Measurements from ENCODE around the gene TNRC6B. TPM values are rescaled to one million over a fixed set of nuclear protein-coding genes. Genes with fewer than 3 reads are reported as not detected.
"Not testable (repeated sequence)": the region's sequence is repeated elsewhere in the genome, so short reads cannot be mapped to it uniquely, and the experiment has no call there.

The TNRC6B gene
- total and polyA plus RNA-seq, 2 of the 13 experiments (the other 11 are each of a cell fraction or from before 2014, with no cell fraction given) = 8.9 to 13.2 TPM

DNA sequence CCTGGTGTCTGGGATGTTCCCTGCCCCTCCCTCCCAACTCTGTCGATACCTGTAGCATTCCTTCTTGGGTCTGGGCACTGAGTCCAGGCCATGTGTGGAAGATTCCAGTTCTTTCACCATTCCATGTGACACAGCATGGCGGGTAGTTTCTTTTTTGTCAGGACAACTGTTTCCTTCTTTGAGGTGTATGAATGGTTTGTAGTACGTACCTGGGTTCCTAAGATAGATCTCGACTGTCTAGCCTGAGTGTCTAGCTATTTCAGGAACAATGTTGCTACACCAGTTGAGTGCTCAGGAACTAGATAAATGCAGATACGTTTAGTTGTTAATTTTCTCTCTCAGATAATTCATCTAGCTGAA, 43.3 kb downstream of the TNRC6B start (continued):
- TF ChIP-seq, protein P1, sequence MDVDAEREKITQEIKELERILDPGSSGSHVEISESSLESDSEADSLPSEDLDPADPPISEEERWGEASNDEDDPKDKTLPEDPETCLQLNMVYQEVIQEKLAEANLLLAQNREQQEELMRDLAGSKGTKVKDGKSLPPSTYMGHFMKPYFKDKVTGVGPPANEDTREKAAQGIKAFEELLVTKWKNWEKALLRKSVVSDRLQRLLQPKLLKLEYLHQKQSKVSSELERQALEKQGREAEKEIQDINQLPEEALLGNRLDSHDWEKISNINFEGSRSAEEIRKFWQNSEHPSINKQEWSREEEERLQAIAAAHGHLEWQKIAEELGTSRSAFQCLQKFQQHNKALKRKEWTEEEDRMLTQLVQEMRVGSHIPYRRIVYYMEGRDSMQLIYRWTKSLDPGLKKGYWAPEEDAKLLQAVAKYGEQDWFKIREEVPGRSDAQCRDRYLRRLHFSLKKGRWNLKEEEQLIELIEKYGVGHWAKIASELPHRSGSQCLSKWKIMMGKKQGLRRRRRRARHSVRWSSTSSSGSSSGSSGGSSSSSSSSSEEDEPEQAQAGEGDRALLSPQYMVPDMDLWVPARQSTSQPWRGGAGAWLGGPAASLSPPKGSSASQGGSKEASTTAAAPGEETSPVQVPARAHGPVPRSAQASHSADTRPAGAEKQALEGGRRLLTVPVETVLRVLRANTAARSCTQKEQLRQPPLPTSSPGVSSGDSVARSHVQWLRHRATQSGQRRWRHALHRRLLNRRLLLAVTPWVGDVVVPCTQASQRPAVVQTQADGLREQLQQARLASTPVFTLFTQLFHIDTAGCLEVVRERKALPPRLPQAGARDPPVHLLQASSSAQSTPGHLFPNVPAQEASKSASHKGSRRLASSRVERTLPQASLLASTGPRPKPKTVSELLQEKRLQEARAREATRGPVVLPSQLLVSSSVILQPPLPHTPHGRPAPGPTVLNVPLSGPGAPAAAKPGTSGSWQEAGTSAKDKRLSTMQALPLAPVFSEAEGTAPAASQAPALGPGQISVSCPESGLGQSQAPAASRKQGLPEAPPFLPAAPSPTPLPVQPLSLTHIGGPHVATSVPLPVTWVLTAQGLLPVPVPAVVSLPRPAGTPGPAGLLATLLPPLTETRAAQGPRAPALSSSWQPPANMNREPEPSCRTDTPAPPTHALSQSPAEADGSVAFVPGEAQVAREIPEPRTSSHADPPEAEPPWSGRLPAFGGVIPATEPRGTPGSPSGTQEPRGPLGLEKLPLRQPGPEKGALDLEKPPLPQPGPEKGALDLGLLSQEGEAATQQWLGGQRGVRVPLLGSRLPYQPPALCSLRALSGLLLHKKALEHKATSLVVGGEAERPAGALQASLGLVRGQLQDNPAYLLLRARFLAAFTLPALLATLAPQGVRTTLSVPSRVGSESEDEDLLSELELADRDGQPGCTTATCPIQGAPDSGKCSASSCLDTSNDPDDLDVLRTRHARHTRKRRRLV (CRISPR knock-in tag; IDR thresholded peaks at IDR 0.05) = no peak
- no peak for TF ChIP-seq NFE2L2 (IDR thresholded peaks at IDR 0.05; ENCODE audit: low read length)
- TF ChIP-seq GATAD2A (CRISPR knock-in tag; IDR thresholded peaks at IDR 0.05) = no peak

DNA sequence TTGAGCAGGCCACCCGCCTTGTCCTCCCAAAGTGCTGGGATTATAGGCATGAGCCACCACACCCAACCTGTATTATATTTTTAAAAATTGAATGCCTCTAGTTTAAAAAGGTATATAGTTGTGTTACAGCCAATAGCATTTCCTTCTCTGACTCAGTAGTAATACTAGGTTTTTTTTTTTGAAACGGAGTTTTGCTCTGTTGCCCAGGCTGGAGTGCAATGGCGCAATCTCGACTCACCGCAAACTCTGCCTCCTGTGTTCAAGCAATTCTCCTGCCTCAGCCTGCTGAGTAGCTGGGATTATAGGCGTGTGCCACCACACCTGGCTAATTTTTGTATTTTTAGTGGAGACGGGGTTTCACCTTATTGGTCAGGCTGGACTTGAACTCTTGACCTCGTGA, 45.3 kb downstream of the TNRC6B start:
- in situ Hi-C loops (cut with HindIII; ENCODE audit: extremely low pct_ligation_motif_present, low pct_unique_long_range_greater_than_20kb); H3K27me3 ChIP-seq (ENCODE audit: control insufficient read depth in 1 of 2, insufficient read depth in 2 of 2, low read length in 2 of 2); H3K9ac ChIP-seq (ENCODE audit: insufficient read depth, low read depth, low read length); FAIRE-seq; intact Hi-C loops (cut with micrococcal nuclease; ENCODE audit: unreplicated experiment); H3K36me3 ChIP-seq (replicated peaks in 1 of 2; ENCODE audit: control insufficient read depth in 1 of 2, insufficient read depth in 2 of 2, low read length in 2 of 2); CTCF ChIA-PET (ENCODE audit: low intra/inter-chr PET ratio, low total read pairs); H3K9me3 ChIP-seq (ENCODE audit: low read length); POLR2A ChIA-PET; H3K27ac ChIP-seq (ENCODE audit: extremely low read length, insufficient read depth, low read length); DNase-seq (ENCODE audit: low spot score); H3K4me2 ChIP-seq (ENCODE audit: low read depth, low read length); ATAC-seq; BruUV-seq (replicated peaks); H2AFZ ChIP-seq (ENCODE audit: low read length); H3K4me3 ChIP-seq (replicated peaks in 1 of 3; ENCODE audit: insufficient read depth in 1 of 3, low read depth in 2 of 3, low read length in 3 of 3): not testable (repeated sequence)
- H3K4me1 ChIP-seq (ENCODE audit: insufficient read depth, low read length) = peaks cover 33% of the 10 kb centered on the region
- peaks cover 74% of the 10 kb centered on the region for H3K79me2 ChIP-seq (ENCODE audit: insufficient read depth, low read length)
- 96% methylated on average over 8 of the region's 8 CpGs for WGBS (ENCODE audit: low lambda C conversion rate)
- H4K20me1 ChIP-seq (ENCODE audit: insufficient read depth, low read length) = peaks cover 17% of the 10 kb centered on the region
